Ishikawa (cell line): ENCODE measurements around the gene SOX4.

Experiments
- CEBPB ChIP-seq: IDR thresholded peaks from 2 replicates; pipeline ENCODE4 v1.6.1; 2012
- CREB1 ChIP-seq: IDR thresholded peaks from 2 replicates; pipeline ENCODE4 v1.6.1; 2012; ENCODE audit warnings: low read depth
- EGR1 ChIP-seq: IDR thresholded peaks from 2 replicates; pipeline ENCODE4 v1.6.1; 2012
- EP300 ChIP-seq: IDR thresholded peaks from 2 replicates; pipeline ENCODE4 v1.6.1; 2012; ENCODE audit warnings: borderline replicate concordance
- FOXM1 ChIP-seq: IDR thresholded peaks from 2 replicates; pipeline ENCODE4 v1.6.1; 2012; ENCODE audit warnings: low read depth, borderline replicate concordance
- NFIC ChIP-seq: IDR thresholded peaks from 2 replicates; pipeline ENCODE4 v1.6.1; 2012
- RAD21 ChIP-seq: IDR thresholded peaks from 2 replicates; pipeline ENCODE4 v1.6.1; 2012; ENCODE audit warnings: low read depth
- TAF1 ChIP-seq: IDR thresholded peaks from 2 replicates; pipeline ENCODE4 v1.6.1; 2012; ENCODE audit warnings: low read depth, mild to moderate bottlenecking
- TCF12 ChIP-seq: IDR thresholded peaks from 2 replicates; pipeline ENCODE4 v1.6.1; 2012; ENCODE audit warnings: low read depth
- TEAD4 ChIP-seq: IDR thresholded peaks from 2 replicates; pipeline ENCODE4 v1.6.1; 2012
- YY1 ChIP-seq: IDR thresholded peaks from 2 replicates; pipeline ENCODE4 v1.6.1; 2012; ENCODE audit warnings: low read depth
- ZBTB7A ChIP-seq: IDR thresholded peaks from 2 replicates; pipeline ENCODE4 v1.6.1; 2012; ENCODE audit warnings: low read depth
- TF ChIP-seq, protein P1 (sequence below): IDR thresholded peaks from 2 replicates; pipeline ENCODE4 v1.6.1; 2012; ENCODE audit warnings: low read depth, mild to moderate bottlenecking
- TF ChIP-seq, protein P2 (sequence below): IDR thresholded peaks from 2 replicates; pipeline ENCODE4 v1.6.1; 2012
- TF ChIP-seq, protein P3 (sequence below): IDR thresholded peaks from 2 replicates; pipeline ENCODE4 v1.6.1; 2012

The SOX4 gene

DNA sequence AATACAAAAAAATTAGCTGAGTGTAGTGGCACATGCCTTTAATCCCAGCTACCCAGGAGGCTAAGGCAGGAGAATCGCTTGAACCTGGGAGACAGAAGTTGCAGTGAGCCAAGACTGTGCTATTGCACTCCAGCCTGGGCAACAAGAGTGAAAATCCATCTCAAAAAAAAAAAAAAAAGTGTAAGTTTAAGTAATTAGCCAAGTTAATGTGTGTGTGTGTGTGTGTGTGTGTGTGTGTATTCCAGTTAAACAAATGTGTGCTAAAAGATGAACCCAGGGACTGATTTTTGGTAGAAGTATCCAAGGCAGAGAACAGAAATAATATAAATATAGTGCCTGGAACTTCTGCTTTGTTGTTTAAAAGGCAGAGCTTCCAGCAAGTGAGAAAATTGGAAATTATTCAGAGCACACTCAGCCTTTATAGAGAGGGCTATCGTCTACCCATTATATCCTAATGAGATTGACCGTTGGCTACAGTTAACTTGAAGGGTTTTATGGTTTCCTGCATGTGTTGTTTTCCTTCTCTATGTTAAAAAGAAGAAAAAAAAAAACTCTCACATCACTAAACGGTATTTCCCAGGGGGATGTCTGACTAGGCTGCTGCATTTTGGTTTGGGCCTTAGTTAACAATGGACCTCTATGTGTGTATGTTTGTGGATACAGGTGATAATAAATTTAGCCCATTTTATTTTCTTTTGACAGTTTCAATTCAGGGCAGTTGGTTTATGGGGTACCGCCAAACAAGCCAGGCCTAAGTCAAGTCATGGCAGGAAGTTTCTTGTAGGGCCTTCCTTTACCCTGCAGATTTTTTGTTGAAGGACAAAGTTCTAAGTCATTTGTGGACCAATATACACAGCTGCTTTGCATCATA, 9.8 kb downstream of the SOX4 start:
- no peak for TF ChIP-seq TAF1

DNA sequence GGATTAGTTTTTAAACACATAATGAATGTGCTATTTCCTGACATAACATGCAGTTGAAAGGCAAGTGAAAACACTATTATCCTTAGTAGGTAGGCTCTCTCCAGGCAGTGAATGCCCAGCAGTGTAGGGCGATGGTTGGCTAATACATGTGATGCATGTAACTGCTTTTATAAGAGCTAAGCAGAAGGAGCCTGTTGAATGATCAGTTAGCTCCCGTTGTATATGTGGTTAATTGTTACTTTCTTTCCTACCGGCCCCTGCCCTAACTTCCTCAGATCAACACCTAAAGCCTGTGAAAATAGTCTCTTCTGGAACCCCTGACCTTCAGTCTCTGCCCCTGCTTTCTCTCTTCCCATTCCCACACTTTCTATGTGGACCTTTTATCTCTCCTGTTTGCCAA, 10.5 kb downstream of the SOX4 start:
- TF ChIP-seq CREB1 = no peak
- TF ChIP-seq ZBTB7A = no peak
- no peak for TF ChIP-seq CEBPB
- TF ChIP-seq, protein P1, sequence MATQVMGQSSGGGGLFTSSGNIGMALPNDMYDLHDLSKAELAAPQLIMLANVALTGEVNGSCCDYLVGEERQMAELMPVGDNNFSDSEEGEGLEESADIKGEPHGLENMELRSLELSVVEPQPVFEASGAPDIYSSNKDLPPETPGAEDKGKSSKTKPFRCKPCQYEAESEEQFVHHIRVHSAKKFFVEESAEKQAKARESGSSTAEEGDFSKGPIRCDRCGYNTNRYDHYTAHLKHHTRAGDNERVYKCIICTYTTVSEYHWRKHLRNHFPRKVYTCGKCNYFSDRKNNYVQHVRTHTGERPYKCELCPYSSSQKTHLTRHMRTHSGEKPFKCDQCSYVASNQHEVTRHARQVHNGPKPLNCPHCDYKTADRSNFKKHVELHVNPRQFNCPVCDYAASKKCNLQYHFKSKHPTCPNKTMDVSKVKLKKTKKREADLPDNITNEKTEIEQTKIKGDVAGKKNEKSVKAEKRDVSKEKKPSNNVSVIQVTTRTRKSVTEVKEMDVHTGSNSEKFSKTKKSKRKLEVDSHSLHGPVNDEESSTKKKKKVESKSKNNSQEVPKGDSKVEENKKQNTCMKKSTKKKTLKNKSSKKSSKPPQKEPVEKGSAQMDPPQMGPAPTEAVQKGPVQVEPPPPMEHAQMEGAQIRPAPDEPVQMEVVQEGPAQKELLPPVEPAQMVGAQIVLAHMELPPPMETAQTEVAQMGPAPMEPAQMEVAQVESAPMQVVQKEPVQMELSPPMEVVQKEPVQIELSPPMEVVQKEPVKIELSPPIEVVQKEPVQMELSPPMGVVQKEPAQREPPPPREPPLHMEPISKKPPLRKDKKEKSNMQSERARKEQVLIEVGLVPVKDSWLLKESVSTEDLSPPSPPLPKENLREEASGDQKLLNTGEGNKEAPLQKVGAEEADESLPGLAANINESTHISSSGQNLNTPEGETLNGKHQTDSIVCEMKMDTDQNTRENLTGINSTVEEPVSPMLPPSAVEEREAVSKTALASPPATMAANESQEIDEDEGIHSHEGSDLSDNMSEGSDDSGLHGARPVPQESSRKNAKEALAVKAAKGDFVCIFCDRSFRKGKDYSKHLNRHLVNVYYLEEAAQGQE = no peak
- TF ChIP-seq EP300 = no peak
- no peak for TF ChIP-seq TAF1
- TF ChIP-seq NFIC = no peak
- TF ChIP-seq EGR1 = no peak
- TF ChIP-seq, protein P2, sequence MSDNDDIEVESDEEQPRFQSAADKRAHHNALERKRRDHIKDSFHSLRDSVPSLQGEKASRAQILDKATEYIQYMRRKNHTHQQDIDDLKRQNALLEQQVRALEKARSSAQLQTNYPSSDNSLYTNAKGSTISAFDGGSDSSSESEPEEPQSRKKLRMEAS = no peak
- TF ChIP-seq, protein P3, sequence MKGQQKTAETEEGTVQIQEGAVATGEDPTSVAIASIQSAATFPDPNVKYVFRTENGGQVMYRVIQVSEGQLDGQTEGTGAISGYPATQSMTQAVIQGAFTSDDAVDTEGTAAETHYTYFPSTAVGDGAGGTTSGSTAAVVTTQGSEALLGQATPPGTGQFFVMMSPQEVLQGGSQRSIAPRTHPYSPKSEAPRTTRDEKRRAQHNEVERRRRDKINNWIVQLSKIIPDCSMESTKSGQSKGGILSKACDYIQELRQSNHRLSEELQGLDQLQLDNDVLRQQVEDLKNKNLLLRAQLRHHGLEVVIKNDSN = no peak
- no peak for TF ChIP-seq YY1
- TF ChIP-seq TEAD4 = no peak
- TF ChIP-seq TCF12 = no peak
- no peak for TF ChIP-seq RAD21
- no peak for TF ChIP-seq FOXM1

DNA sequence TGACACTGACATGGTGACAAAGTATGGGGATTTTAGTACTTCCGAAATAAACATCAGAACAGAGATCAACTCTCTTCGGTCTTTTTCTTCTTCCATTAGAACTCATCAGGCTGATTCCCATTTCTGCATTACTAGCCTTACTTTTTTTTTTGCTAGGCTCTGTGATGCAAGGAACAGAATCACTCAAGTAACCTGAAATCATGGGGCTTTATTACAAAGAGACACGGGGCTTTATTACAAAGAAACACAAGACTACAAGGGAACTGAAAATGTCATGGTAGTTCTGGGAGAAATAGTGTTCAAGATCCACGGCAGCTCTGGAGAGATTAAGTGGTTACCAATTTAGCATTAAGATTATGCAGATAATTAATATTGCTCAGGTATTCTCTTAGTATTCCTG, 11.6 kb downstream of the SOX4 start:
- no peak for TF ChIP-seq RAD21
- TF ChIP-seq EP300 = no peak
- no peak for TF ChIP-seq TCF12
- TF ChIP-seq YY1 = no peak
- TF ChIP-seq FOXM1 = no peak

DNA sequence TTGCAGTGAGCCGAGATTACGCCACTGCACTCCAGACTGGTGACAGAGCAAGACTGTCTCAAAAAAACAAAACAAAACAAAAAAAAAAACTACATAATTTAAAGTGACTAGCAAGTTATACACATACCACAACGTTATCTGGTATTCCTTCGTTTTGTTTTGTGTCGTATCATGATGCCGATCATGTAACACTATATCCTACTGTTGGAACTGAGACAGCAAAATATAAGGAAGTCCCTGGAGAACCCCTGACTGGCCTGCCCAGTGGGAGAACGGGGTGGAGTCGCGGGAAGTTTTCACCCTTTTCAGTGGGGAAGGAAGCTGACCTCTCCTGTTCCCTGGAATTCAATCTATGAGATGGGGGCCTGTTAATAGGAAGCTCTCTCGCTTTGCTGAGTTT, 15.1 kb downstream of the SOX4 start:
- no peak for TF ChIP-seq TCF12

DNA sequence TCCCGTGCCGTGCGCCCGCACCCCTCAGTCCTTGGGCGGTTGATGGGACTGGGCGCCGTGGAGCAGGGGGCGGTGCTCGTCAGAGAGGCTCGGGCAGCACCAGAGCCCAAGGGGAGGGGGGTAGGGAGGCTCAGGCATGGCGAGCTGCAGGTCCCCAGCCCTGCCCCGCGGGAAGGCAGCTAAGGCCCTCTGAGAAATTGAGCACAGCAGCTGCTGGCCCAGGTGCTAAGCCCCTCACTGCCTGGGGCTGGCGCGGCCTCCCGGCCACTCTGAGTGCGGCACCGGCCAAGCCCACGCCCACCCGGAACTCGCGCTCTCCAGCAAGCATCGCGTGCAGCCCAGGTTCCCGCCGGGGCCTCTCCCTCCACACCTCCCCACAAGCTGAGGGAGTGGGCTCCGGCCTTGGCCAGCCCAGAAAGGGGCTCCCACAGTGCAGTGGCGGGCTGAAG, 16.4 kb downstream of the SOX4 start:
- TF ChIP-seq TEAD4 (no peak), TCF12 (no peak), ZBTB7A (no peak), RAD21 (no peak), EP300 (no peak), EGR1 (no peak), CREB1 (no peak), TAF1 (no peak), NFIC (no peak), CEBPB (no peak), YY1 (no peak)
- TF ChIP-seq, protein P3 = no peak
- TF ChIP-seq, protein P2 = no peak
- TF ChIP-seq, protein P1 = no peak

DNA sequence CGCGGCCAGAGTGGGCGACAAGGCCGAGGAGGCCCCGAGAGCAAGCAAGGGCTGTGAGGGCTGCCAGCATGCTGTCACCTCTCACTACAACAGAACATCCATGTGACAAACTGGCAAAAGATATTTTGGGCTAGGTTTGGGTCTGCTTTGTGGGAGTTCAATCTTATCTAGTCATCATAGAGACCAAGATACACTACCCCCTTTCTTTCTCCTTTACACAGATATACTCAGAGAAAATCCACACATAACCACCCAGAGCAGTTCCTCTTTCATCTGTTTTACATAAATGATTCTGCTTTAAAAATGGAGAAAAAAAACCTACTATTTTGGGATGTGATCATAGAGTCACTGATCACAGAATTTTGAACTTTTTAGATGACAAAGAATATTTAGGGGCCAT, 16.8 kb downstream of the SOX4 start:
- no peak for TF ChIP-seq CREB1
- TF ChIP-seq, protein P1 = no peak
- TF ChIP-seq RAD21 = no peak
- no peak for TF ChIP-seq TCF12
- no peak for TF ChIP-seq TAF1
- no peak for TF ChIP-seq EGR1
- no peak for TF ChIP-seq TEAD4
- no peak for TF ChIP-seq FOXM1
- TF ChIP-seq YY1 = no peak
- TF ChIP-seq, protein P2 = no peak
- no peak for TF ChIP-seq NFIC
- no peak for TF ChIP-seq CEBPB
